GM19455 (cell line): ENCODE results near the gene RFX5.
"Not testable (repeated sequence)": the region's sequence is repeated elsewhere in the genome, so short reads cannot be mapped to it uniquely, and the experiment has no call there.

ENCODE experiments used
- ATAC-seq: cut with Tn5 transposase; IDR thresholded peaks from one replicate; pipeline ENCODE4 v1.9.1; 2021; ENCODE audit not compliant: unreplicated experiment

Gene RFX5

DNA sequence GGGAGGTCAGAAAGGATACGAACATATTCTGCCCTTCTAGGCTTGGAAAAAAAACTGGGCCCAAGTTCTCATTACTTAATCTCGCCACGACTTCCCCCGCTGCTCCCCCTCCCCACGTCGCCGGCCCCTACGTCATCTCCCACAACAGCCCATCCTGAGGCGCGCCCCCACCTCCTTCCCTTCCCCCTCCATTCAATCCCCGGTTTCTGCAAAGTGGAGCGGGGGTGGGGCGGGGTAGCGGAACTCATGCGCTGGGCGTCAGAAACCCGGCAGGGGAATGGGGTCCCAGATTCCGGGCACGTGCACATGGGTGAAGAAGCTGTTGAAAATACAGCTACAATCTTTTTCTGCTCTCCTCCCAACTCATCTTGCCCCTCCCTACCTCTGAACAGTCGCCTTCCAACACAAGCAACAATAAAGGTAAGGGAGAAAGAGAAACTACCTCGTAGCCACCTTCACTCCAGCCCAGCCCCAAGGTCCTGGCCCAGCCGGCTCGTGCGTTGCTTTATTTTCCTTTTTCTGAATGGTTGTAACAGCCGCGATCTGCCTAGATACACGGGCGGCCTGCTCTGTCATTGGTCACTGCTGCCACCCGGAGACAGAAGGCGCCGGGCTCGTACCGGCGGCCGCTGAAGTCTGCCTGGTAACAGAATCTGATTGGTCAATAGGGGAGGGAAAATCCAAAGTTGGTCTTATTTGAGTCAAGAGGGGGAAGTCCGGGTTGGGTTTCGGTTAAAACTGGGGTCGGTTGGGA is at the start of gene RFX5:
TSS of gene RFX5 (minus strand) at position 484 of the 754 bp plus-strand sequence. CDS start 932 bp downstream, outside the sequence.
- ATAC-seq: peak; percentile 95

DNA sequence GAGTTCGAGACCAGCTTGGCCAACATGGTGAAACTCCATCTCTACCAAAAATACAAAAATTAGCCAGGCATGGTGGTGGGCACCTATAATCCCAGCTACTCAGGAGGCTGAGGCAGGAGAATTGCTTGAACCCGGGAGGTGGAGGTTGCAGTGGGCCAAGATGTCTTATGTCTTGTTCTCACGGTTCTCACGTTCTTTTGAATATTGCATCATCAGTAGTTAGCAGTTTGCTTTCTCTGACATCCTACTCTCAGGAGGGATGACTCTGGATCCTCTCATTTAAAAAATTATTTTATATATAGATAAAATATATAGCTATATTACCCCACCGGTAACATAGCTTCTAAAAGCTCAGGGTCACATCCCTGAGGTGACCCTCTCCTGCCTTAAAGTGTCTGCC is 49.2 kb upstream of the RFX5 start:
- not testable (repeated sequence) for ATAC-seq

DNA sequence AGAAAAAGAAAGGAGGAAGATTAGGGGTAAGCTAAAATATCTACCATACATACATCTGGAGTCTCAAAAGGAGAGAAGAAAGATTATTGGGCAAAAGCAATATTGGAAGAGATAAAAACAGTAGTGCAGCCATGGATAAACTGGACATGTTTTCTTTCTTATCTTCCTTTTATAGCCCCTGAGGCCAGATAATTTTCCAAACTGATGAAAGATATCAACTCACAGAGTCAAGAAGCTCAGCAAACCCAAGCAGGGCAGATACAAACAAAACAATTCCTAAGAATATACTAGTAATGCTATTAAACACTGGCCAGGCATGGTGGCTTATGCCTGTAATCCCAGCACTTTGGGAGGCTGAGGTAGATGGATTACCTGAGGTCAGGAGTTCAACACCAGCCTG is 46.5 kb upstream of the RFX5 start:
- no peak for ATAC-seq

DNA sequence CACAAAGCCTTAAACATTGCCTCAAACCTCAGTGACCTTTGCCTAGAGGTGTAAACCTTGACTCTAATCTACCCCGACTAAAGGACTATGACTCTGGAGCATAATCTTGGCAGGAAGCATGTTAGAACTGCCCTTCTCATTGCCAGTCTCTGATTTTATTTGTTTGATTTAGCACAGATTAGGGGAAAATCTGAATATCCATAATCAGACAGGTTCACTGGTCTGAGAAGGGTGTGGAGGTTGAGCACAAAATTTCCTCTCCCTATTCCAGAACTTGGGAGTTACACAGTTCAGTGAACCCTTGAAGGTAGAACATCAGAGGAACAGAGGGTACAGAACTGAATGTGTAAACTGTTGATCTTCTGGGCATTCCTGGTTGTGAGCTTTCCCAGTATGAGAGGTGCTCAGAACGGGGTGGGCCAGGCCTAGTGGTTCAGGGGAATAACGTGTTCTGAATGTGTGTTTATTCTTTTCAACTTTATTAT is 44.1 kb upstream of the RFX5 start:
- no peak for ATAC-seq

DNA sequence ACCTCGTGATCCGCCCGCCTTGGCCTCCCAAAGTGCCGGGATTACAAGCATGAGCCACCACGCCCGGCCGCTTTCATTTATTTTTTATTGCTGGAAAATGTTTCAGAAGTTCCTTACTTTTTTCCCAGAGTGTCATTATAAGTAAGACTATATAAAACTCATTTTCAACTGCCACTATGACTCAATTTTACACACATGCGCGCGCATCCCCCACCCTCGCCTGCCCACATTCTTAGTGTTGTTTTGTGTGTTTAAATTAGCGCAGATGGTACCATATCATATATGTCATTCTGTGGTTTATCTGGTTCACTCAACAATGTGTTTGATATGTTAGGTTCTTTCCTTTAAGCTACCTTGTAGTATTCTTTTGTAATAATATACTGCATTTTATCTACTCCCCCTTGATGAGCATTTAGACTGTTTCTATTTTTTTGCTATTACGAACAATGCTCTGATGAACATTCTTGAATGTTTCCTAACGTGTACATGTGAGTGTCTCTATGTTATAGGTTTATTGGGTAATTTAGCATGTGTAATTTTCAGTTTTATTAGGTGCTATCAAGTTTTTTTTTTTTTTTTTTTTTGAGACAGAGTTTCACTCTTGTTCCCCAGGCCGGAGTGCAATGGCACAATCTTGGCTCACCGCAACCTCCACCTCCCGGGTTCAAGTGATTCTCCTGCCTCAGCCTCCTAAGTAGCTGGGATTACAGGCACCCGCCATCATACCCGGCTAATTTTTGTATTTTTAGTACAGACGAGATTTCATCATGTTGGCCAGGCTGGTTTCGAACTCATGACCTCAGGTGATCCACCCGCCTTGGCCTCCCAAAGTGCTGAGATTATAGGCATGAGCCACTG is 43.4 kb upstream of the RFX5 start:
- not testable (repeated sequence) for ATAC-seq

DNA sequence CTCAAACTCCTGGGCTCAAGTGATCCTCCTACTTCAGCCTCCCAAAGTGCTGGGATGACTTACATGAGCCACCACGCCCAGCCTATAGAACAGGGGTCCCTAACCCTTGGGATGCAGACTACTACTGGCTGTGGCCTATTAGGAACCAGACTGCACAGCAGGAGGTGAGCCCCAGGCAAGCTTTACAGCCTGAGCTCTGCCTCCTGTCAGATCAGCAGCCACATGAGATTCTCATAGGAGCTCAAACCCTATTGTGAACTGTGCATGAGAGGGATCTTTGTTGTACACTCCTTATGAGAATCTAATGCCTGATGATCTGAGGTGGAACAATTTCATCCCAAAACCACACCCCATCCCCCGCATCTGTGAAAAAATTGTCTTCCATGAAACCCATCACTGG is 39.0 kb upstream of the RFX5 start:
- ATAC-seq: no peak

DNA sequence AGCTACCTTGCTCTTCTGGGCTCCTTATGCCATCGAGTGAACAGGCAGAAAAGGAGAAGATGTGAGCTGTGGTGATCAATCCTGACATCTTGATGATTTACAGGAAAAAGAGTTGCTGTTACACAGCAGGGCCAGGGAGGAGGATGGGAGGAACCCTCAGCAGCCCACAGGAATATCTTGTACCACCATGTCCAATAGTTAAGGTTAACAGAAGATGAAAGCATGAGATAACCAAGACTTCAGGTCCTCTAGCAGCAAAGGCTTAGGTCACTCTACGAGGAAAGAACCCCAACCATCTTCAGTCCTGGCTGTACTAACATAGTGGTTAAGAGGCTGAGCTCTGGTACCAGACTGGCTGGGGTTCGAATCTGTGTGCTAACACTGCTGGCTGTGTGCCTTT is 37.5 kb upstream of the RFX5 start:
- no peak for ATAC-seq

DNA sequence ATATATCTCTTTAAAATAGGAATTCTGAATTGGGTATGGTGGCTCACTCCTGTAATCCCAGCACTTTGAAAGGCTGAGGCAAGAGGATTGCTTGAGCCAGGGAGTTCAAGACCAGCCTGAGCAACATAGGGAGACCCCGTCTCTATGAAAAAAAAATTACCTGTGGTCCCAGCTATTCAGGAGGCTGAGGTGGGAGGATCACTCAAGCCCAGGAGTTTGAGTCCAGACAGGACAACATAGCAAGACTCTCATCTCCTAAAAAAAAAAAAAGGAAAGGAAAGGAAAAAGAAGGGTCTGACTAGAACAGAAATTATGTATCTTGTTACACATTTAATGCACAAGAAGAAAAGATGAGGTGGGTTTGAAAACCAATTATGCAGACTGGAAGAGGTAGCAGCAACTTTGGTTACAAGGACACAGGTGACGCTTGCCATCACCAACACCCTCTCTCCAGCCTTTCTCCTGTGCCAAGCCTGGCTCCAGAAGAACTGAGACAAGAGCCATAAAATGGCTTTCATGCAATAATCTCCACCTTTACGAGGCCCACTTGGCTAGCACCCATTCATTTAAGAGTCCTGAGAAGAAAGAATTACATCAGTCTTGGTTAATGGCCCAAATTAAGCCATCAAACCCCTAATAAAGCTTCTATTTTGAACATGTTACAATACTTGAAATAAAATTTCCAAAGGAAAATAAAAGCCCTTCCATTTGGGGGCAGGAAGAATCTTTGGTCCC is 30.3 kb upstream of the RFX5 start:
- no peak for ATAC-seq

DNA sequence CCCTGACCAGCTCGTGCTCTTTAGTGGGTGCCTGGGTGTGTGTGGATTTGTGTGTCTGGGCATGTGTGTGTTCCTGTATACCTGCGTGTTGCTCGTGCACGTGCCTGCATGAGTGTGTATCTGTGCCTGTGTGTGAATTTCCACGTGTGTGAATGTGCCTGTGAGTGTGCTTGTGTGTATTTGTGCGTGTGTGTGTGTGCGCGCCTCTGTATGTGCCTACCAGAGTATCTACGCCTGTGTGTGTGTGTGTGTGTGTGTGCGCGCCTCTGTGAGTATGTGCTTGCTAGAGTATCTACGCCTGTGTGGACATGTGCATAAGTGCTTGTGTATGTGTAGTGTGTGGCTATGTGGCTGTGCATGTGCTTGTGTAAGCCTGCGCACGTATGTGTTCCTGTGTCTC is 26.1 kb upstream of the RFX5 start:
- ATAC-seq: no peak

DNA sequence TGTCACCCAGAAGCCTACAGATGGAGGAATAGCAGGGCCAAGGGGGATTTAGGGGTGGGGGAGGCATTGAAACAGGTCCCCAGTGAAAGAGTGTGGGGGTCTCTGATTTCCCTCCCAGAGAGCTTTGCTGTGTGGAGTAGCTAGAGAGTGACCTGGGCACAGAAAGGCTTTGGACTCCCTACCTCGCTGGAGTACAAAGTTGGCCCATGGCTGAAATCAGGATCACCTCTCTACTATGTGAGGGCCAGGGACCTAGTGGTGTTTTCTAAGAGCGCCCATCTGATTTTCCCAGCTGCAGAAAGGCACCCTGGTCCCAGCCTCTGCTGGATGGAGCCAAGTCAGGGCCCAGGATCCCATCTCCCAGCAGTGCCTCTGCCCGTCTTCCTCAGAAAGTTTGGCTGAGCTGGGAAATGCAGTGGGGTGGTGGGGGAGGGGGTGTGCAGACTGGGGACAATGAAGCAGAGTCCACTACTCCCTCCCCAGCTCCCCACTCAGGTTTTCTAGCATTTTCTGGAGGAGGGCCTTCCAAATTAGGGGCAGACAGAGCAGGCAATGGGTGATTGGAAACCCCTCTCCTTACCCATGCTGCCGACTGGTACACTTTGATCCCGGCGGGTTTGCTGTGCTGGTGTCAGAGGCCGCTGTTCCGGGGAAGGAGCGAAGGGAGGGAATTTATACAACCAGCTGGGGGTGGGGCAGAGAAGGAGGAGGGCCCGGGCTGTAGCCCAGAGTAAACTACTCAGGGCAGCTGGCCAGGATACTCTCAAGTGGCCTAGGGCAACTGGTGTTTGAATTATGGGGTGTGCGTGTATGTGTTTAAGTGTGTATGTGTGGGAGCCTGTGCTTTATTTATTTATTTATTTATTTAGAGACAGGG is 25.2 kb upstream of the RFX5 start, which contains the start of gene SELENBP1:
TSS of gene SELENBP1 (minus strand) at position 648 of the 877 bp plus-strand sequence. CDS start at position 584, 64 bp downstream.
- ATAC-seq: no peak

DNA sequence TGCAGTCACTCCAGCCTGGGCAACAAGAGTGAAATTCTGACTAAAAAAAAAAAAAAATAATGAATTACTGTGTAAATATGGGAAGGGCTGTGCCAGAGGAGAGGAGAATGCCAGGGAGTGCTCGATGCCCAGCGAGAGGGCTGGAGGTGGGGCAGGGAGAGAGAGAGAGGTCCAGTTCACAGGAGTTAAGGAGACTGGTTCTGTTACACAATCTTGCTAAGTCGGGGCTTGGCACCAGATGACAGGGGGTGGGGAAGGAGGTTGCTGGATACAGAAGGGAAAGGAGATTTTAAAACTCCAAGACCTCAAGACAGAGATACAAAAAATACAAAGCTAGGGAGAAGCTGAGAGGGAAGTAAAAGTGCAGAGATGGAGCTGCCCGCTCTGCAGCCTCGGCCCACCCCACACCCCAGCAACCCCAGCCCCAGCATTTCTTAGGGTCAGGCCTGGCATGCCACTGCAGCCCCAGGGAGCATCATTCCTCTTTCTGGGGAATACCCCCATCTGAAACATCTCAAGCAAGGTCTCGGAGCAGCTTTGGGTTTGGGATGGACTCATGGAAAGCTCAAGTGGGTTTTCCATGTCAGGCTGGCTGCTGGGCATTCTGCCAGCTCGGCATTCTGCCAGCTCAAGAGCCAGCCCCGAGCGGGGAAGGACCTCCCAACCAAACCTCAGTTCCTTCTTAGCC is 24.5 kb upstream of the RFX5 start:
- no peak for ATAC-seq

DNA sequence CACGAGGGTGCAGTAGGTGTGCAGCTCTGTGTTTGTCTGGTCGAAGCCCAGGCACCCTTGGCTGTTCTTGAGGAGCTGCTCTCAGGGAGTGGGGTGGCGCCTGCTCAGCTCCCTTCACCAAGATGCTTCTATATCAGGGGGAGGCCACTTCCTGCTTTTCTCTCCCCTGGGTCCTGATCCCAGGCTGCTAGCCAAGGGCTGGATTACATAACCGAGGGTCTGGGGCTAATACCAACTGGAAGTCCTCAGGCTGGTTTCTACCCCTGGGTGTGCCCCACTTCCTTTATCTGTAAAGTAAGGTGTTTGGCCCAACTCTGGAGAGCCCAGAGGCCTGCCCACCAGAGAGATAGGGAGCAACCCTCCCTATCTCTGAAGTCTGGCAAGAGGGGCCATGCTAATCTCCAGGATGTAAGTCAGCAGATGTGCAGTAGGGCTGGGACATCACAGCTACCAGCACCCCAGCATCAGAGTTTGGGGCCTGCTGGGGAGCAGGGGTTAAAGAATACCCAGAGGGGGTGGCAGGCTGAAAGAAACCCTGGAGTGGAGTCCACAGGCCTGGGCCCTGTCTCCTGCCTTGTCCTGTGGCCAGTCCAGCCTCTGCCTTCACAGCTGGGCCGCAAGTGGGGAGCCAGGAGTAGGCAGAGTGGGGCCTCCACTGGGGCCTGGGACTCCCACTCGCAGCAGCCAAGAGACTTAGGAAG is 23.3 kb upstream of the RFX5 start:
- no peak for ATAC-seq

DNA sequence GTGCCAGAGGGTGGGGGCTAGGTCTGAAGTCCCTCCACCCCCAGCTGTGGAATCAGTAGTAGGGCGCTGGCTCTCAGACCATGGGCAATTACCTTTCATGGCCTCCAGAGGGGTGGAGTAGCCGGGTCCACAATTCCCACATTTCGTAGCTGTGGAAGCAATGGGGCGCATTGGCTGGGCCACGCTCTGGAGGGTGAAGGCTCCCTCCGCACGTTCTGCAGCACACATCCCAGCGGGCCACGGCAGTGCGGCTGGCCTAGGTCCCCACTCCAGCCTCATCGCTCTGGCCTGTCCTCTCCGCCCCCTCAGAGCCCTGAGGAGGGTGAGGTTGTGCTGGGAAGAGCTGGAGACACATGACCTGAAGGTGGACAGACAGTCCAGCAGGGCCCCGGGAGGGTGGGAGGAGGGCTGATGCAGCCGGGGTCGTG is 22.6 kb upstream of the RFX5 start:
- no peak for ATAC-seq

DNA sequence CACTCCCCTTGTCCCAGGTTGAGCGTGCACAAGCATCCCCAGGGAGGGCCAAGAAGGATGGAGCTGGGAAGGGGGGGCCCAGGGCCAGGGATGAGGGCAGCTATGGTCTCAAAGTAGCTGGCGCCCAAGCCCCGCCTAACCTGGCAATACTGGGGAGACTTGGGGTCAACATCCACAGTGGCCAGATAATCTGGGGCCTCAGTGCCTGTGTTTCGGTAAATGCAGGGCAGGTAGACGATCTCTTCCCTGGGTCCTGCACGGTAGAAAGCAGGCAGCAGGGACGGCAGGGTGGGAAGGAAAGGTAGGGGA is 22.2 kb upstream of the RFX5 start:
- ATAC-seq: no peak

DNA sequence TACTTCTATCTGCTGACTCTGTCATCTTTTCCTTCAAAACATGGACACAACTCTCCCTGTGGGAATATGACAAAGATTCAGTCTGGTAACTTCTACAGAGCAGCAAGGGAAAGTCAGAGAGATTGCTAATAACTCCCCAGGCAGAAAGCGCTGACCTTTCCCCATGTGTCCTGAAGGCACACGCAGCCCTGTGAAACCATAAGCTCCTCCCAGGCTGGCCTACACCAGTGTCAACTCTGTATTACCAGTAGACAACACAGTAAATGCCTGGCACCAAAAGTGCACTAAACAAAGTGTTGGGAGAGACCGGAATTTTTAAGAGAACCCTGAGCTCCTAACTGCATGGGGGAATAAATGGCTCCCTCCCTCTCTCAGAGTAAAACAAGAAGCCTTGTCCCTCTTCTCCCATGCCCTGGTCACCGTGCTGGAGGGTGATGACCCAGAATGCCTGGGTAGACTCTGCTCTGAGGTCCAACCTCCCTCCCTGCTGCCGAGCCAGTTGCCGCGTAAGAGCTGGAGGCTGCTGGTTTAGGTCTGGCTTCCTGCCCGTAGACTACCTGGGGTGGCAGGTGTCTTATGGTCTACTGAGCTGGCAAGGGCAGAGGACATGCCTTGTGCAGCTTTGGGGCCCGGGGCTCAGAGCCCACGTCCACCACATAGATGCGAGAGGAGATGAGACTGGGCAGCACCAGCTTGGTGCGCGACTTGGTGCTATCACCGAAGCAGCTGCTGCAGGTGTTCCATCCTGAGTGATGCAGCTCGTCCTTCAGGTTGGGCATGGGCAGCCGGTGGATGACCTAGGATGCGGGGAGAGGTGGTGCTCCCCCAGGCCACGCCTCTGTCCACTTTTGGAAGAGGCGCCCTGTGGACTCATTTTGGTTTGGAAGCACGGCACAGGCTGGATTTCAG is 21.6 kb upstream of the RFX5 start:
- ATAC-seq: no peak

DNA sequence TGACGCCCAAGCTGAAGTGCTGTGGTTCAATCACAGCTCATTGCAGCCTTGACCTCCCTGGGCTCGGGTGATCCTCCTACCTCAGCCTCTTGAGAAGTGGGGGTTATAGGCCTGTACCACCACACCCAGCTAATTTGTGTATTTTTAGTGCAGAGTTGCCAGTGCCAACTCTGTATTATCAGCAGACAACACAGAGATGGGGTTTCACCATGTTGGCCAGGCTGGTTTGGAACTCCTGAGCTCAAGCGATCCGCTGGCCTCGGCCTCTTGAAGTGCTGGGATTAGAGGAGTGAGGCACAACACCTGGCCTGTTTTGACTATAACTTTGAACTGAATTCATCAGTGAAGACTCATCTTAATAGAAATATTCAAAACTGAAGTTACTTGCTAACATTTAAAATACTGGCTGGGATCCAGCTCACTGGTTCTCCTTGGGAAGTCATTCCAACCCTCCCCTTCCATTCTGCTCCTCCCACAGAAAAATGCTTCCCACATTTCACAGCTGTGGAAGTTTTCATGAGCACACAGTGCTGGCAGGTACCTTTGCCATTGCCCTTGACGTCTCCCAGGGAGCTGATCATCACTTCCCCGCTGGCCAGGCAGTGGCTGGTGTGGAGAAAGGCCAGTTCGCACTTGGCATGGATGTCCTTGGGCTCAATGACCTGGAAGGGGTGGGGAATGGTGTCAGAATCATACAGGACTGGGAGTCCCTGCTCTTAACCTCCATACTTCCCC is 20.8 kb upstream of the RFX5 start:
- no peak for ATAC-seq

DNA sequence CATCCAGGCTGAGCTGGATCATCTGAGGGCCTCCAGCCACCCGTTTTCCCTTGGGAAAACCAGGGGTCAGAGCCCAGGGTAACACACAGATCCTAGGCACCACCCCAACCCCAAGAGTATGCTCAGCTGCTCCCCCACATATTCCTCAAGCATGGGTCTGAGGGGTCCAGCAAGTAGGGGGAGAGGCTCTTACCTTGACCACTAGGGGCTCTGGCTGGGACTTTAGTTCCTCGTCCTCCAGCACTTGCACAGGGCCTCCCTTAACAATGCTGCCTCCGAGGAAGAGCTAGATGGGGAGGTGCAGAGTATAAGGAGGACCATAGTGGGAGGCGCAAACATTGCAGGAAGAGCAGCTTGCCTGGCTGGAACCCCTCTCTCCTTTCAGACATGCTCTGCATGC is 17.9 kb upstream of the RFX5 start:
- ATAC-seq: no peak
